SK-N-SH (cell line): ENCODE data around the gene HPCA. TPM values are rescaled to one million over a fixed set of nuclear protein-coding genes. Genes with fewer than 3 reads are reported as not detected.

ENCODE experiments used
- CTCF ChIA-PET: fragments of 300-600, 350-600 bp; formaldehyde crosslinking; extraction: SDS; loops from one replicate; lab custom pipeline; 2021; lab: Yijun Ruan, JAX
- POLR2A ChIA-PET: fragments of 350-600 bp; sonication (Branson Sonifier 250); formaldehyde crosslinking; extraction: SDS; loops from one replicate; lab custom pipeline; 2020; ENCODE audit warnings: antibody characterized with exemption, inconsistent platforms; lab: Yijun Ruan, JAX
- DNase-seq: peaks from one replicate; pipeline ENCODE4 v3.0.0; 2012
- H2AFZ ChIP-seq: fragments of 200-600 bp; sonication (generic); 2 replicates; pipeline ENCODE4 v1.8.1; 2016; ENCODE audit warnings: antibody characterized with exemption, mild to moderate bottlenecking, low read depth
- H3F3A ChIP-seq: fragments of 200-600 bp; sonication (generic); replicated peaks from 2 replicates; pipeline ENCODE3; 2016; ENCODE audit warnings: antibody characterized with exemption, mild to moderate bottlenecking; ENCODE audit not compliant: insufficient read depth
- H3K27ac ChIP-seq, 2 experiments: fragments of 200-500 bp in 1 of 2; fragments of 200-600 bp in 1 of 2; sonication (Bioruptor generic) in 1 of 2; sonication (generic), shearing (Covaris generic) in 1 of 2; 2 replicates each; pipeline versions ENCODE4 v1.5.1 to v1.6.1; 2014 to 2016; ENCODE audit warnings: low read depth in 2 of 2, inconsistent platforms in 1 of 2, low read length in 1 of 2, mild to moderate bottlenecking in 1 of 2, mixed read lengths in 1 of 2
- H3K27me3 ChIP-seq: fragments of 200-600 bp; sonication (generic), shearing (Covaris generic); 2 replicates; pipeline ENCODE4 v1.6.1; 2016; ENCODE audit warnings: mixed run types; ENCODE audit not compliant: insufficient read depth
- H3K36me3 ChIP-seq, 2 experiments: fragments of 200-500 bp in 1 of 2; fragments of 200-600 bp in 1 of 2; sonication (Bioruptor generic) in 1 of 2; sonication (generic) in 1 of 2; replicated peaks in 1 of 2; 2 replicates each; pipeline versions ENCODE3 to v1.5.1; 2014 to 2016; ENCODE audit warnings: low read length in 1 of 2, mild to moderate bottlenecking in 1 of 2; ENCODE audit not compliant: insufficient read depth in 2 of 2, control insufficient read depth in 1 of 2
- H3K4me1 ChIP-seq, 2 experiments: fragments of 200-500 bp in 1 of 2; fragments of 200-600 bp in 1 of 2; sonication (Bioruptor generic) in 1 of 2; sonication (generic), shearing (Covaris generic) in 1 of 2; 2 replicates each; pipeline versions ENCODE4 v1.5.1 to v1.6.1; 2014 to 2016; ENCODE audit warnings: low read depth in 1 of 2, low read length in 1 of 2, mixed run types in 1 of 2; ENCODE audit not compliant: insufficient read depth in 2 of 2, control insufficient read depth in 1 of 2
- H3K4me2 ChIP-seq: fragments of 200-600 bp; sonication (generic), shearing (Covaris generic); 2 replicates; pipeline ENCODE4 v1.6.1; 2017; ENCODE audit warnings: mixed run types
- H3K4me3 ChIP-seq, 2 experiments: fragments of 200-500 bp in 1 of 2; fragments of 200-600 bp in 1 of 2; sonication (Bioruptor generic) in 1 of 2; sonication (generic), shearing (Covaris generic) in 1 of 2; 2 replicates each; pipeline versions ENCODE4 v1.5.1 to v1.8.1; 2014 to 2016; ENCODE audit warnings: low read depth in 2 of 2, inconsistent platforms in 1 of 2, low read length in 1 of 2, mild to moderate bottlenecking in 1 of 2, mixed read lengths in 1 of 2, moderate library complexity in 1 of 2
- H3K79me2 ChIP-seq: fragments of 200-600 bp; sonication (generic); 2 replicates; pipeline ENCODE4 v1.8.1; 2017; ENCODE audit warnings: mild to moderate bottlenecking; ENCODE audit not compliant: insufficient read depth
- H3K9ac ChIP-seq: fragments of 200-600 bp; sonication (generic); 2 replicates; pipeline ENCODE4 v1.6.1; 2017; ENCODE audit warnings: mixed run types
- H3K9me2 ChIP-seq: fragments of 200-600 bp; sonication (generic); 2 replicates; pipeline ENCODE4 v1.6.1; 2017; ENCODE audit warnings: mixed run types
- H3K9me3 ChIP-seq: fragments of 200-600 bp; sonication (generic); 2 replicates; pipeline ENCODE4 v1.6.1; 2017; ENCODE audit warnings: mixed run types, mild to moderate bottlenecking, moderate library complexity
- H4K20me1 ChIP-seq: fragments of 200-600 bp; sonication (generic); 2 replicates; pipeline ENCODE4 v1.6.1; 2017; ENCODE audit warnings: mild to moderate bottlenecking, mixed run types; ENCODE audit not compliant: insufficient read depth
- CTCF ChIP-seq: fragments of 200-600 bp; sonication (generic); IDR thresholded peaks from 2 replicates; pipeline ENCODE4 v1.6.1; 2017; ENCODE audit warnings: antibody characterized with exemption, mild to moderate bottlenecking, moderate library complexity
- EP300 ChIP-seq, 2 experiments: IDR thresholded peaks; 2 replicates each; pipeline versions ENCODE4 v1.4.0 to v1.6.1; 2012; ENCODE audit warnings: borderline replicate concordance in 1 of 2, low read depth in 1 of 2, low read length in 1 of 2
- FOSL2 ChIP-seq: IDR thresholded peaks from 2 replicates; pipeline ENCODE4 v1.4.0; 2012; ENCODE audit warnings: low read depth, mild to moderate bottlenecking, moderate library complexity, borderline replicate concordance
- IRF3 ChIP-seq: fragments of 150-350 bp; IDR thresholded peaks from 2 replicates; pipeline ENCODE4 v1.6.1; 2016; ENCODE audit warnings: mild to moderate bottlenecking, low read depth, low read length
- MAX ChIP-seq: IDR thresholded peaks from 2 replicates; pipeline ENCODE4 v1.4.0; 2012; ENCODE audit warnings: low read depth
- MEF2A ChIP-seq: IDR thresholded peaks from 2 replicates; pipeline ENCODE4 v1.4.0; 2012; ENCODE audit warnings: low read depth, borderline replicate concordance
- NFIC ChIP-seq: IDR thresholded peaks from 2 replicates; pipeline ENCODE4 v1.4.0; 2012; ENCODE audit warnings: borderline replicate concordance
- NRF1 ChIP-seq: IDR thresholded peaks from 2 replicates; pipeline ENCODE4 v1.6.1; 2012; ENCODE audit warnings: low read depth, mild to moderate bottlenecking, low read length
- PBX3 ChIP-seq: IDR thresholded peaks from 2 replicates; pipeline ENCODE4; 2012
- POLR2AphosphoS5 ChIP-seq: IDR thresholded peaks from 2 replicates; pipeline ENCODE4 v1.6.1; 2012; ENCODE audit warnings: low read depth, low read length
- RAD21 ChIP-seq: IDR thresholded peaks from 2 replicates; pipeline ENCODE4 v1.6.1; 2012; ENCODE audit warnings: mild to moderate bottlenecking, low read length
- RCOR1 ChIP-seq: fragments of 150-350 bp; IDR thresholded peaks from 2 replicates; pipeline ENCODE4 v1.6.1; 2017; ENCODE audit warnings: antibody characterized with exemption, low read length
- RFX5 ChIP-seq: IDR thresholded peaks from 2 replicates; pipeline ENCODE4 v1.6.1; 2012; ENCODE audit warnings: mild to moderate bottlenecking, improper control_type of control experiment, low read length
- RXRA ChIP-seq: IDR thresholded peaks from 2 replicates; pipeline ENCODE4 v1.4.0; 2012; ENCODE audit warnings: low read depth, mild to moderate bottlenecking, borderline replicate concordance
- SMC3 ChIP-seq: IDR thresholded peaks from 2 replicates; pipeline ENCODE4 v1.6.1; 2012; ENCODE audit warnings: low read depth, low read length, improper control_type of control experiment
- TAF1 ChIP-seq: IDR thresholded peaks from 2 replicates; pipeline ENCODE4 v1.6.1; 2012; ENCODE audit warnings: low read depth, mild to moderate bottlenecking, low read length, moderate library complexity, borderline replicate concordance
- USF2 ChIP-seq: fragments of 150-350 bp; IDR thresholded peaks from 2 replicates; pipeline ENCODE4 v1.6.1; 2017; ENCODE audit warnings: antibody characterized with exemption, low read length, low read depth, borderline replicate concordance
- ZBTB33 ChIP-seq: IDR thresholded peaks from 2 replicates; pipeline ENCODE4 v1.4.0; 2012; ENCODE audit warnings: low read depth, borderline replicate concordance
- WGBS: methylation state at CpG from one replicate; pipeline ENCODE4 v1.1.6; 2017; ENCODE audit warnings: low lambda C conversion rate; 5-methylcytosine and 5-hydroxymethylcytosine counted together
- polyA plus RNA-seq, 3 experiments: library from polyadenylated mRNA; depleted of rRNA; stranded (reverse); fragments of >200 nt; gene quantifications; 2 replicates each; pipeline ENCODE4 v1.2.3, GENCODE V29; 2012

Gene HPCA
- polyA plus RNA-seq, 1 of the 3 experiments (the other 2 are of a cell fraction): not detected

GRCh38 chr1:32863218-32863880 lies 22.9 kb upstream of the HPCA start:
- WGBS: 98% methylated on average over 4 of the region's 4 CpGs
- no peaks in the 10 kb centered on the region for H3K9me3 ChIP-seq
- H3K9ac ChIP-seq: no peak overlapping the region
- ChIA-PET CTCF (interaction anchor here (0.6 to 1.7 kb wide), 6 partner anchors 9 to 220 kb away, joined by 3 to 7 read pairs (median 4); no protein-coding TSS in a partner anchor), POLR2A (no interaction called here)
- H3K79me2 ChIP-seq: no peaks in the 10 kb centered on the region
- no peaks in the 10 kb centered on the region for H3K4me1 ChIP-seq
- no peak overlapping the region for H3K4me2 ChIP-seq
- H3K27ac ChIP-seq: no peak overlapping the region
- no peaks in the 10 kb centered on the region for H4K20me1 ChIP-seq
- DNase-seq: no peak
- no peaks in the 10 kb centered on the region for H3K9me2 ChIP-seq
- H3K27me3 ChIP-seq: no peaks in the 10 kb centered on the region
- no peaks in the 10 kb centered on the region for H3F3A ChIP-seq
- TF ChIP-seq RAD21: no peak
- no peak for TF ChIP-seq CTCF
- TF ChIP-seq RCOR1: no peak
- no peak for TF ChIP-seq NFIC
- TF ChIP-seq SMC3: no peak
- no peak for TF ChIP-seq FOSL2
- no peak for TF ChIP-seq ZBTB33
- no peak for TF ChIP-seq EP300 (IDR thresholded peaks at IDR 0.05; ENCODE audit: borderline replicate concordance in 1 of 2, low read depth in 1 of 2, low read length in 1 of 2)
- TF ChIP-seq RFX5: no peak
- TF ChIP-seq MEF2A: no peak
- no peak overlapping the region for H3K4me3 ChIP-seq
- H3K36me3 ChIP-seq: peaks cover 4 to 30% of the 10 kb centered on the region in 2 experiments
- H2AFZ ChIP-seq: no peak overlapping the region

- POLR2A ChIA-PET: no interaction called here
- Histone ChIP-seq H3K9me2 (no peaks in the 10 kb centered on the region), H3K79me2 (no peaks in the 10 kb centered on the region), H3K9me3 (no peaks in the 10 kb centered on the region), H2AFZ (no peak overlapping the region), H3K4me3 (no peak overlapping the region), H3K9ac (no peak overlapping the region), H3K27ac (no peak overlapping the region), H4K20me1 (no peaks in the 10 kb centered on the region), H3K27me3 (no peaks in the 10 kb centered on the region), H3K4me1 (no peaks in the 10 kb centered on the region), H3F3A (no peaks in the 10 kb centered on the region), H3K4me2 (no peak overlapping the region), H3K36me3 (peaks cover 4 to 25% of the 10 kb centered on the region in 2 experiments)
- CTCF ChIA-PET: interaction anchor here (0.6 to 1.7 kb wide), 4 partner anchors 9 to 220 kb away, joined by 3 to 7 read pairs (median 4); no protein-coding TSS in a partner anchor
- WGBS: 100% methylated on average over 1 of the region's 1 CpG
- DNase-seq: no peak
- TF ChIP-seq NRF1 (no peak), USF2 (no peak), CTCF (no peak), RXRA (no peak), POLR2AphosphoS5 (no peak), PBX3 (no peak), IRF3 (no peak), TAF1 (no peak), MAX (no peak)
Observed at GRCh38 chr1:32863881-32864245, 22.4 kb upstream of the HPCA start.
